Uterus (tissue), 4 donors: ENCODE measurements around the gene OTOP2. TPM values are rescaled to one million over a fixed set of nuclear protein-coding genes. Genes with fewer than 3 reads are reported as not detected.
"Not testable (repeated sequence)": the region's sequence is repeated elsewhere in the genome, so short reads cannot be mapped to it uniquely, and the experiment has no call there.

Experiments used
- DNase-seq, 2 donors: peaks; one replicate each; pipeline ENCODE4 v3.0.0-alpha.2; 2019 to 2020
- H3K27ac ChIP-seq, 2 donors: fragments of 200-600 bp; sonication (generic); 1 replicate in 1 of 2; 2 replicates in 1 of 2; pipeline ENCODE4 v1.5.1; 2016 to 2018
- H3K27me3 ChIP-seq, 2 donors: fragments of 200-600 bp; sonication (generic); one replicate each; pipeline ENCODE4 v1.5.1; 2018 to 2019; ENCODE audit warnings: control low read depth in 1 of 2
- H3K36me3 ChIP-seq, 2 donors: fragments of 200-600 bp; sonication (generic); one replicate each; pipeline ENCODE4 v1.5.1; 2019; ENCODE audit warnings: control low read depth in 1 of 2
- H3K4me1 ChIP-seq, 2 donors: fragments of 200-600 bp; sonication (generic); one replicate each; pipeline ENCODE4 v1.5.1; 2018 to 2019; ENCODE audit warnings: control low read depth in 1 of 2
- H3K4me3 ChIP-seq, 2 donors: fragments of 200-600 bp; sonication (generic); 1 replicate in 1 of 2; 2 replicates in 1 of 2; pipeline ENCODE4 v1.5.1; 2018 to 2019; ENCODE audit warnings: mild to moderate bottlenecking in 1 of 2
- H3K9me3 ChIP-seq, 2 donors: fragments of 200-600 bp; sonication (generic); one replicate each; pipeline ENCODE4 v1.5.1; 2019; ENCODE audit warnings: control low read depth in 1 of 2
- CTCF ChIP-seq, 4 experiments: fragments of 200-600 bp in 2 of 4; fragments of 450-650 bp in 2 of 4; sonication (generic) in 2 of 4; IDR thresholded peaks; one replicate each; pipeline ENCODE4 v1.5.1; 2016 to 2019; ENCODE audit warnings: antibody characterized with exemption in 4 of 4, mild to moderate bottlenecking in 2 of 4, moderate library complexity in 1 of 4
- POLR2A ChIP-seq, 2 donors: fragments of 450-650 bp; IDR thresholded peaks; one replicate each; pipeline ENCODE4 v1.6.1; 2016; ENCODE audit warnings: antibody characterized with exemption in 2 of 2, mild to moderate bottlenecking in 1 of 2, moderate library complexity in 1 of 2
- intact Hi-C: fragments of 100-400 bp; cut with DNase I; formaldehyde crosslinking; loops from one replicate; pipeline ENCODE4 v1.15.1; 2023; ENCODE audit warnings: low total_unique reads
- total RNA-seq, 4 donors: library from RNA; depleted of rRNA in 3 of 4; stranded (reverse); fragments of >200 nt in 3 of 4; gene quantifications; one replicate each; pipeline versions ENCODE4 v1.1.0 to v1.2.4, GENCODE V29; 2014 to 2023
- donor health status: DM: yes; HTN: yes; CAD: no.

Gene OTOP2
- total RNA-seq, 4 donors from 2014 or later = 0.46 TPM; not detected in 3

GRCh38 chr17:74963656-74964055 lies 39.6 kb downstream of the OTOP2 start:
- H3K27me3 ChIP-seq = no peaks in the 10 kb centered on the region
- no peak for DNase-seq
- no peak overlapping the region for H3K27ac ChIP-seq
- H3K4me3 ChIP-seq = no peak overlapping the region
- no peaks in the 10 kb centered on the region for H3K36me3 ChIP-seq
- no peak for TF ChIP-seq CTCF (IDR thresholded peaks at IDR 0.05)
- no peak for TF ChIP-seq POLR2A (IDR thresholded peaks at IDR 0.05)
- intact Hi-C loops = loop anchor here (10.0 kb wide), 2 partner anchors 51 to 241 kb away; partner anchors contain the start of genes MRPL58 and NUP85
- no peaks in the 10 kb centered on the region for H3K4me1 ChIP-seq
- no peaks in the 10 kb centered on the region for H3K9me3 ChIP-seq

- intact Hi-C loops = loop anchor here (10.0 kb wide), 2 partner anchors 50 to 240 kb away; partner anchors contain the start of genes MRPL58 and NUP85
- no peaks in the 10 kb centered on the region for H3K4me1 ChIP-seq
- H3K9me3 ChIP-seq = no peaks in the 10 kb centered on the region
- H3K4me3 ChIP-seq = no peak overlapping the region
- no peaks in the 10 kb centered on the region for H3K27me3 ChIP-seq
- DNase-seq = no peak
- no peak overlapping the region for H3K27ac ChIP-seq
- no peaks in the 10 kb centered on the region for H3K36me3 ChIP-seq
- TF ChIP-seq POLR2A (IDR thresholded peaks at IDR 0.05) (no peak), CTCF (IDR thresholded peaks at IDR 0.05) (no peak)
Measured at GRCh38 chr17:74964246-74964761, 40.2 kb downstream of the OTOP2 start.

- TF ChIP-seq CTCF (IDR thresholded peaks at IDR 0.05) (no peak), POLR2A (IDR thresholded peaks at IDR 0.05) (no peak)
- no peaks in the 10 kb centered on the region for H3K36me3 ChIP-seq
- DNase-seq = no peak
- intact Hi-C loops = loop anchor here (10.0 kb wide), 2 partner anchors 50 to 240 kb away; partner anchors contain the start of genes MRPL58 and NUP85
- H3K27ac ChIP-seq = no peak overlapping the region
- H3K4me3 ChIP-seq = no peak overlapping the region
- H3K27me3 ChIP-seq = no peaks in the 10 kb centered on the region
- no peaks in the 10 kb centered on the region for H3K4me1 ChIP-seq
- H3K9me3 ChIP-seq = no peaks in the 10 kb centered on the region
Measured at GRCh38 chr17:74964988-74965622, 41.0 kb downstream of the OTOP2 start.

GRCh38 chr17:74968361-74968780 lies 44.3 kb downstream of the OTOP2 start:
- no peaks in the 10 kb centered on the region for H3K9me3 ChIP-seq
- no peaks in the 10 kb centered on the region for H3K36me3 ChIP-seq
- no peak for DNase-seq
- TF ChIP-seq CTCF (IDR thresholded peaks at IDR 0.05) (no peak), POLR2A (IDR thresholded peaks at IDR 0.05) (no peak)
- H3K4me3 ChIP-seq = no peak overlapping the region
- H3K27ac ChIP-seq = no peak overlapping the region
- intact Hi-C loops = loop anchor here (10.0 kb wide), 2 partner anchors 46 to 236 kb away; partner anchors contain the start of genes MRPL58 and NUP85
- H3K4me1 ChIP-seq = peaks cover 0 to 11% of the 10 kb centered on the region in 2 donors
- H3K27me3 ChIP-seq = peaks cover 0 to 4% of the 10 kb centered on the region in 2 donors

GRCh38 chr17:74969501-74969900 lies 45.4 kb downstream of the OTOP2 start:
- H3K27ac ChIP-seq, H3K36me3 ChIP-seq, H3K27me3 ChIP-seq, H3K4me3 ChIP-seq, H3K9me3 ChIP-seq, DNase-seq: not testable (repeated sequence)
- intact Hi-C loops = loop anchor here (10.0 kb wide), 2 partner anchors 45 to 235 kb away; partner anchors contain the start of genes MRPL58 and NUP85
- H3K4me1 ChIP-seq = peaks cover 0 to 11% of the 10 kb centered on the region in 2 donors
